Measurements from ENCODE around the gene COMMD2.

COMMD2 gene

GRCh38 chr3:149763565-149764195 is 11.4 kb upstream of the COMMD2 start:
- no peak for DNase-seq (ENCODE audit: low read depth)

- DNase-seq (ENCODE audit: low read depth) = no peak
These were observed 1.4 kb upstream of the COMMD2 start for GRCh38 chr3:149753717-149754116.

GRCh38 chr3:149752788-149753136 is 473 bp upstream of the COMMD2 start:
- no peak for DNase-seq (ENCODE audit: low read depth)

GRCh38 chr3:149751551-149751950 is 738 bp downstream of the COMMD2 start:
- no peak for DNase-seq (ENCODE audit: low read depth)

GRCh38 chr3:149744606-149745005 is 7.7 kb downstream of the COMMD2 start:
- DNase-seq (ENCODE audit: low read depth) = no peak

- DNase-seq (ENCODE audit: low read depth) = no peak
These were observed 8.1 kb downstream of the COMMD2 start for GRCh38 chr3:149744151-149744550.

- no peak for DNase-seq (ENCODE audit: low read depth)
These were observed 12.9 kb downstream of the COMMD2 start for GRCh38 chr3:149739396-149739795.

GRCh38 chr3:149738876-149739275 is 13.4 kb downstream of the COMMD2 start:
- no peak for DNase-seq (ENCODE audit: low read depth)

GRCh38 chr3:149736953-149737205 is 15.4 kb downstream of the COMMD2 start:
- DNase-seq (ENCODE audit: low read depth) = no peak

GRCh38 chr3:149736175-149736952 is 15.9 kb downstream of the COMMD2 start:
- DNase-seq (ENCODE audit: low read depth) = no peak

- DNase-seq (ENCODE audit: low read depth) = no peak
These were observed 20.1 kb downstream of the COMMD2 start for GRCh38 chr3:149732234-149732633.

- no peak for DNase-seq (ENCODE audit: low read depth)
These were observed 24.6 kb downstream of the COMMD2 start for GRCh38 chr3:149727656-149728055.

- DNase-seq (ENCODE audit: low read depth) = no peak
These were observed 25.4 kb downstream of the COMMD2 start for GRCh38 chr3:149726716-149727407.

- no peak for DNase-seq (ENCODE audit: low read depth)
These were observed 28.5 kb downstream of the COMMD2 start for GRCh38 chr3:149723781-149724180.

- DNase-seq (ENCODE audit: low read depth) = no peak
These were observed 31.4 kb downstream of the COMMD2 start for GRCh38 chr3:149720918-149721317.

GRCh38 chr3:149717391-149718056 is 34.8 kb downstream of the COMMD2 start:
- DNase-seq (ENCODE audit: low read depth) = no peak

GRCh38 chr3:149716984-149717383 is 35.3 kb downstream of the COMMD2 start:
- no peak for DNase-seq (ENCODE audit: low read depth)

GRCh38 chr3:149715247-149715646 is 37.0 kb downstream of the COMMD2 start:
- DNase-seq (ENCODE audit: low read depth) = no peak

GRCh38 chr3:149713730-149714654 is 38.3 kb downstream of the COMMD2 start:
- DNase-seq (ENCODE audit: low read depth) = no peak

- DNase-seq (ENCODE audit: low read depth) = no peak
These were observed 45.4 kb downstream of the COMMD2 start for GRCh38 chr3:149706905-149707304.

- DNase-seq (ENCODE audit: low read depth) = no peak
These were observed 46.9 kb downstream of the COMMD2 start for GRCh38 chr3:149705416-149705815.

- DNase-seq (ENCODE audit: low read depth) = no peak
These were observed 48.8 kb downstream of the COMMD2 start for GRCh38 chr3:149703466-149703865.
